GM11168 (cell line): ENCODE measurements around the gene LSP1.

Experiments
- in situ Hi-C: fragments of 300-500 bp; cut with MboI; formaldehyde crosslinking; loops from one replicate; pipeline ENCODE4 v1.12.0; 2022; ENCODE audit warnings: low sequenced_read_pairs; ENCODE audit not compliant: unreplicated experiment

The LSP1 gene

GRCh38 chr11:1859004-1859403, 6.1 kb downstream of the LSP1 start:
- in situ Hi-C loops: no loop called here

GRCh38 chr11:1860108-1860507, 7.2 kb downstream of the LSP1 start:
- in situ Hi-C loops: no loop called here

GRCh38 chr11:1861435-1862411, 8.8 kb downstream of the LSP1 start:
- in situ Hi-C loops: no loop called here

GRCh38 chr11:1862588-1863351, 9.9 kb downstream of the LSP1 start:
- in situ Hi-C loops: no loop called here

- in situ Hi-C loops: no loop called here
These were observed 10.7 kb downstream of the LSP1 start for GRCh38 chr11:1863352-1864216.

GRCh38 chr11:1864231-1864630, 11.3 kb downstream of the LSP1 start:
- in situ Hi-C loops: no loop called here

GRCh38 chr11:1864831-1865665, 12.2 kb downstream of the LSP1 start:
- in situ Hi-C loops: no loop called here

GRCh38 chr11:1866226-1866625, 13.3 kb downstream of the LSP1 start:
- in situ Hi-C loops: no loop called here

- in situ Hi-C loops: no loop called here
These were observed 13.9 kb downstream of the LSP1 start for GRCh38 chr11:1866776-1867175.

- in situ Hi-C loops: no loop called here
These were observed 14.5 kb downstream of the LSP1 start for GRCh38 chr11:1867381-1867780.

- in situ Hi-C loops: no loop called here
These were observed 15.3 kb downstream of the LSP1 start for GRCh38 chr11:1868056-1868635.

GRCh38 chr11:1868636-1869291, 15.9 kb downstream of the LSP1 start:
- in situ Hi-C loops: no loop called here

- in situ Hi-C loops: no loop called here
These were observed 16.8 kb downstream of the LSP1 start for GRCh38 chr11:1869427-1870325.

- in situ Hi-C loops: no loop called here
These were observed 17.4 kb downstream of the LSP1 start for GRCh38 chr11:1870326-1870696.

- in situ Hi-C loops: no loop called here
These were observed 18.0 kb downstream of the LSP1 start for GRCh38 chr11:1870721-1871466.

- in situ Hi-C loops: no loop called here
These were observed 18.6 kb downstream of the LSP1 start for GRCh38 chr11:1871531-1871930.
